GM10266 (cell line): ENCODE measurements around the gene AIFM1.

ENCODE experiments used
- DNase-seq: peaks from one replicate; pipeline ENCODE4 v3.0.0; 2012; ENCODE audit errors: extremely low spot score
- CTCF ChIP-seq: IDR thresholded peaks from 2 replicates; pipeline ENCODE4 v1.5.1; 2012; ENCODE audit warnings: mild to moderate bottlenecking, low read depth; ENCODE audit not compliant: control insufficient read depth, insufficient read depth; ENCODE audit errors: missing control alignments

AIFM1 gene

GRCh38 chrX:130190801-130191200, 25.2 kb upstream of the AIFM1 start:
- no peak for TF ChIP-seq CTCF
- no peak for DNase-seq

GRCh38 chrX:130186651-130187050, 21.0 kb upstream of the AIFM1 start:
- TF ChIP-seq CTCF: no peak
- DNase-seq: no peak

- no peak for DNase-seq
- TF ChIP-seq CTCF: no peak
These were observed 19.2 kb upstream of the AIFM1 start for GRCh38 chrX:130184857-130185256.

GRCh38 chrX:130184168-130184567, 18.5 kb upstream of the AIFM1 start:
- no peak for DNase-seq
- TF ChIP-seq CTCF: no peak

- DNase-seq: no peak
- no peak for TF ChIP-seq CTCF
These were observed 14.1 kb upstream of the AIFM1 start for GRCh38 chrX:130179579-130180215.

GRCh38 chrX:130179170-130179569, 13.5 kb upstream of the AIFM1 start:
- DNase-seq: no peak
- no peak for TF ChIP-seq CTCF

GRCh38 chrX:130176942-130177341, 11.3 kb upstream of the AIFM1 start:
- TF ChIP-seq CTCF: no peak

More at GRCh38 chrX:130176942-130177341, 11.3 kb upstream of the AIFM1 start:
- DNase-seq: no peak
